Skin of body (tissue), 2 donors: ENCODE data around the gene MRPL20. TPM values are rescaled to one million over a fixed set of nuclear protein-coding genes. Genes with fewer than 3 reads are reported as not detected.
A peak's percentile ranks its signal among the peaks of the same experiment; 100 is the strongest.
"Not testable (repeated sequence)": the region's sequence is repeated elsewhere in the genome, so short reads cannot be mapped to it uniquely, and the experiment has no call there.

Source experiments
- DNase-seq: peaks from one replicate; lab custom pipeline; 2025; lab: John Stamatoyannopoulos, UW
- total RNA-seq: library from RNA; depleted of rRNA; stranded (reverse); fragments of >200 nt; gene quantifications from one replicate; pipeline ENCODE4 v1.2.3, GENCODE V29; 2014

The MRPL20 gene
- total RNA-seq, 1 donor from 2014 or later = 66.5 TPM

GRCh38 chr1:1387098-1388077 lies 19.7 kb downstream of the MRPL20 start:
- DNase-seq = no peak

GRCh38 chr1:1385931-1386330 lies 21.2 kb downstream of the MRPL20 start:
- DNase-seq = no peak

GRCh38 chr1:1385339-1385738 lies 21.8 kb downstream of the MRPL20 start:
- not testable (repeated sequence) for DNase-seq

- no peak for DNase-seq
These were observed 25.8 kb downstream of the MRPL20 start for GRCh38 chr1:1381294-1381693.

GRCh38 chr1:1380860-1381259 lies 26.2 kb downstream of the MRPL20 start:
- DNase-seq = no peak

GRCh38 chr1:1377540-1378205 lies 29.4 kb downstream of the MRPL20 start:
- DNase-seq = no peak

- no peak for DNase-seq
These were observed 30.4 kb downstream of the MRPL20 start for GRCh38 chr1:1376551-1377226.

- peak; percentile 100 for DNase-seq
These were observed 32.0 kb downstream of the MRPL20 start, which contains the start of gene AURKAIP1 for GRCh38 chr1:1374929-1375662. AURKAIP1 (minus strand) TSS chr1:1375207; CDS start chr1:1374756, 451 bp downstream.

GRCh38 chr1:1374589-1374928 lies 32.5 kb downstream of the MRPL20 start:
- no peak for DNase-seq

- DNase-seq = no peak
These were observed 33.1 kb downstream of the MRPL20 start for GRCh38 chr1:1373815-1374588.

GRCh38 chr1:1373051-1373814 lies 33.9 kb downstream of the MRPL20 start:
- DNase-seq = no peak

- DNase-seq = no peak
These were observed 35.1 kb downstream of the MRPL20 start for GRCh38 chr1:1371746-1372711.

GRCh38 chr1:1371364-1371745 lies 35.7 kb downstream of the MRPL20 start:
- no peak for DNase-seq

- DNase-seq = no peak
These were observed 36.3 kb downstream of the MRPL20 start for GRCh38 chr1:1370771-1371300.

GRCh38 chr1:1370094-1370493 lies 37.0 kb downstream of the MRPL20 start:
- not testable (repeated sequence) for DNase-seq

GRCh38 chr1:1367315-1367714 lies 39.8 kb downstream of the MRPL20 start:
- no peak for DNase-seq

- DNase-seq = no peak
These were observed 40.4 kb downstream of the MRPL20 start for GRCh38 chr1:1366699-1367066.
